ENCODE results near the gene FBXO38.

FBXO38 gene

DNA sequence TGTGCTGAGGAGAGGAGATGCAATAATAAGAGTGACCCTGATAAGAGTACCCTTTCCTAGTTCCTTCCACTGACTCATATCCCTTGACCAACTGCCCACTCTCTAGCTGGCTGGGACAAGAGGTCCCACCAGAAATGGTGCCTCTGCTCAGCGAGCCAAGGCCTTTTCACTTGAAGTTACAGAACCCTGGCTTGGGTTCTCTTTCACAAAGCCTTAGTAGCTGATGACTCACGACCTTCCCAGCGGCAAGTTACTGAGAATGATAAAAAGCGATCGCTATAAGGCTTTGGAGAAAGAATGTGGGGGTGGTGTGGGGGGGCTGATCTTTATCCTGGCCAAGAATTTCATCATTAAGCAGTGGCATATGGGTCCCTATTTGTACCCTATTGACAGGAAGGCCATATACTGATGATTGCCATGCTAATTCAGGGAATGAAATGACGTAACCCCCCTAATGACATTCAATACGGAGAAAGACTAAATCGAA, 90.3 kb downstream of the FBXO38 start:
- DNase-seq (ENCODE audit: low read depth), result no peak

DNA sequence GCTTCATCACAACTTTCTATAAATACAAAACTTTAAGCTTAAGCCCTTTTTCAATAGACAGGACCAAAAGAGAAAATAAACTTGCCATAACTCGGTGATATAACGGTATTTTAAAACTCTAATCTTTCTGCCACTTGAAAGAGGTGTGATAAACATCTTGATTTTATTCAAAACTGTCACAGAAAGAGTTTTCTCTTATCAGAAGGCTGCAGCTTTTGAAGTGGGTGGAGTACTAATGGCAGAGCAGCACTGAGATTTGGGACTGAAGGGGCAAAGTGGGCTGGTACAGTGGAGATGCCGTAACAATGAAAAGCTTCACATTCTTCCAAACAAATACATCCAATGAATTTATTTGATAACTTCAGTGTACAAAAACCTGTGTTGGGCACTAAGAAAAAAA, 92.5 kb downstream of the FBXO38 start:
- no peak for DNase-seq (ENCODE audit: low read depth)

DNA sequence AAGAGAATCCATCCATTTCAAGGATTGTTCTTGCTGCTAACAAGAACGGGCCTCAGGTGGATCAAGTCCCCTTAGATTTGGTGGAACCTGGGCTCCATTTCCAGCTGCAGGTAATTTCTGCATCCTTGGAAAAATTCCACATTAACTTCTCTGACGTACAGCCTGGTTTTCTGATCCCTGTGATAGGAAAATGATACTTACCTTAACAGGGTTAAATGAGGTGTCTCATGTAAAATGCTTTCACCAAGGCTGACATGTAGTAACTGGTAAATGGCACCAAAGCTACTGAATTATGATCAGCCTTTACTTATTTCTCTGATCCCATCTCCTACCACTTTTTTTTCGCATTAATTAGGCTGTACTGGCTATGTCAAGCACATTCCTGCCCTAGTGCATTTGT, 93.7 kb downstream of the FBXO38 start:
- no peak for DNase-seq (ENCODE audit: low read depth)

DNA sequence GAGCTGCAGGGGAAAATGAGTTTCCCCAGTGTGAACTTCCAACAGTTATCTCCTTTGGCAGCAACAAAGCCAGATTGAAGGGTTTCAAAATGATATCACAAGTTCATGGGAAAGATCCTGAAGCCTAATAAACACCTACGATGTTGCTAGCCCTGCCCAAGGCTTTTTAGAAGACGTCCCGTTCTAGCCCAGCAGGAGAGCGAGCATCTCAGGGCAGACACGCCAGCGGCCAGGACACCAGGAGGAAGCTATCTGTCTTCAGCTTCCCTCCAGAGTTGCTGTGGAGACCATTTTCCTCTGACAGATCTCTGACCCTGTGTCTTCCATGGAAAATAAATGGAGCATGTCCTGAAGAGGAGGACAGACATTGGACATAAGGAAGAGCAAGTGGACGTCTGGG, 98.4 kb downstream of the FBXO38 start:
- DNase-seq (ENCODE audit: low read depth), result no peak

DNA sequence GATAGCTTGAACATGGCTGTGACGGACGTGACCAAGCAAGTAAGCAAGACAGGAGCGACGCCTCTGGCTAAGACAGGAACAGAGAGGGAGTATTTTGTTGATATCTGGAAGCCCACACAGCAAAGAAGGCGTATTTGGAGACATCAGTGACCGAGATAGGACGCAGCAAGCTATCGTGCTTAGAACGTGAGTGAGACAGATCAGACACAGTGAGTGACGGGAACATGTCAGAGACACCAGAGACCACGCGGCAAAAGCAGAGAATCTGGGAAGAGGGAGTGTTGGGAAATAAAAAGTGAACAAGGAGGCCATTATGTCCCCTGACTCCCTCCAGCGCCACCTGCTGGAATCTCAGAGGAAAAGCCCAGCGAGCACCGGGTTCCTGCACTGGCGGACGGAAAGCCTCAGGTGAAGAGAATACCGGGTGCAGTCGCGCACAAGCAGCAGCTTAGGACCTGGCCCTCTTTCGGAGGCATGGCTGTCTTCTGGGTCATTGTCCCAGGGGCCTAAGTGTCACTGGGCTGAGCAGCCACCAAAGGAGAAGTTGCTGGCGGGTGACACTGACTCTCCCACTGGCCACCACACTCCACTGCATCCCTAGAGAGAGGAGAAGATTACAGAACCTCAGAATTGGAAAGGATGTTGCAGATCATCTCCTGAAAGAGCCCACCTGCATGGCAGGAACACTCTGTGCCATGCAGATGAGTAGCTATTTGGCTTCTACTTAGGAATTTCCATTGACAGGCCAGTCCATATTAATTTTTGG, 99.1 kb downstream of the FBXO38 start:
- peak; percentile 8 for DNase-seq (ENCODE audit: low read depth)

DNA sequence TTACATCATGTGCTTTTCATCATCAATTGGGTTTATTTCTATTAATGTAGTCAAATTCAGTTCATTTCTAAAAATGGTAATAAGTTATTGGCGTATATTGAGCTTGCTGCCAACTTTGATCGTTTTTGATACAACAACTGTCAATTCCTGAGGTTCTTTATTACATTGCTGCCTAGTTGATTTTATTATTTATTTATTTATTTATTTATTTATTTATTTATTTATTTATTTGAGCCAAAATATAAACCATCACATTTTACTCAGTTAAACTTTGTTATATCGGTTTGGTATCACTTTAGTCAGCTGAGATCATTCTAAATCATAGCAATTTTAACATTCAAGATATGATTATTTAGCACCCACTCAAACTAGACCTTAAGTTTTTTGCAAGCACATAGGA, 100.0 kb downstream of the FBXO38 start:
- DNase-seq (ENCODE audit: low read depth), result no peak

DNA sequence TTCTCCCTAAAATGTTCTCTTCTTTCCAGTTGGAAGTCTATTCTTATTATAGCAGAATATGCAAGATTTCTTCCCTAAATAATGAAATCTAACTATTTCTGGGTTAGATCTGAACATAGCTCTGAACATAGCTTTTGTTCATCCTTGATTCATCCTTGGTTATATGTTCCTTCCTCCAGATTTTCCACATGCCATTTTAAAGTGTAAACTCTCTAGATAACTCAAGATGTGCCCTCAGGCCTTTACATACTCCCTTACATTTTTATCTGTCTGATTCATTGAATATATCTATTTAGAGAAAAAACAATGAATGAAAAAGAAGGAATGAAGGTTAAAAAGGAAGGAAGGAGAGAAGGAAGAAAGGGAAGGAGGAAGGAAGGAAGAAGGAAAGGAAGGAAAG, 100.9 kb downstream of the FBXO38 start:
- DNase-seq (ENCODE audit: low read depth), result no peak

DNA sequence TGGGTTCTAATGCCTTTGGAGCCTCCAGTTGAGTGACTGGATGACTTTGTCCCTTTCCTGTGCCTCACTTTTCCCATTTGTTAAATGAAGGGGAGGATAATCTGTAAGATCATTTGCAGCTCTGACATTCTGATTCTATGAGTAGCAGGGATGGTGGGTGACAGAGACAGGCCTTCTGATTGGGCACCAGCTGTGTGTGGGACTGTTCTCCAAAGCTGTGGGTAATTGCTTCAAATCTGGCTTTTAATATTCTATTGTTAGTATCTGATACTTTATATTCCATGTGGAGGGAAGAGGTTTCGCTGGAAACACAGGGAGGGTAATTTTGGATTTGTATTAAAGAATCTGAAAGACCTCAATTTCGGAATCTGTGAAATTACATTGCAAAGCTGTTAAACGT, 102.7 kb downstream of the FBXO38 start:
- no peak for DNase-seq (ENCODE audit: low read depth)

DNA sequence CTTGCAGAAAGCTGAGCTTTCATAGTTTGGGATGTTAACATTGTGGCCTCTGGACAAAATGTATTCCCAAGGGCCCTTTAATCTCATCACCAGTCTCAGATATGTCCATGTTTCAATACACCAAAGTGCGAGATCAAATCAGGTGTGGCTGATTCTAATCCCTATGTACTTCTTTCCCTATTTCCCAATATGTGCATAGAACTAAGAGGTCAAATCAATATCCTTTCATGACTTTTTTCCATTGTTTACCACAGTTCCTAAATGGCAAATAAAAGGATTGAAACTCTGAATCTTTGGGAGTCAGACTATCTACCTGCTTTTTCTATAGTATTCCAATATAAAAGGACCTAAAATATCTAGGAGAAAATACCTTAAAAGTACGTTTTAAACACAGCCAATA, 105.0 kb downstream of the FBXO38 start:
- no peak for DNase-seq (ENCODE audit: low read depth)

DNA sequence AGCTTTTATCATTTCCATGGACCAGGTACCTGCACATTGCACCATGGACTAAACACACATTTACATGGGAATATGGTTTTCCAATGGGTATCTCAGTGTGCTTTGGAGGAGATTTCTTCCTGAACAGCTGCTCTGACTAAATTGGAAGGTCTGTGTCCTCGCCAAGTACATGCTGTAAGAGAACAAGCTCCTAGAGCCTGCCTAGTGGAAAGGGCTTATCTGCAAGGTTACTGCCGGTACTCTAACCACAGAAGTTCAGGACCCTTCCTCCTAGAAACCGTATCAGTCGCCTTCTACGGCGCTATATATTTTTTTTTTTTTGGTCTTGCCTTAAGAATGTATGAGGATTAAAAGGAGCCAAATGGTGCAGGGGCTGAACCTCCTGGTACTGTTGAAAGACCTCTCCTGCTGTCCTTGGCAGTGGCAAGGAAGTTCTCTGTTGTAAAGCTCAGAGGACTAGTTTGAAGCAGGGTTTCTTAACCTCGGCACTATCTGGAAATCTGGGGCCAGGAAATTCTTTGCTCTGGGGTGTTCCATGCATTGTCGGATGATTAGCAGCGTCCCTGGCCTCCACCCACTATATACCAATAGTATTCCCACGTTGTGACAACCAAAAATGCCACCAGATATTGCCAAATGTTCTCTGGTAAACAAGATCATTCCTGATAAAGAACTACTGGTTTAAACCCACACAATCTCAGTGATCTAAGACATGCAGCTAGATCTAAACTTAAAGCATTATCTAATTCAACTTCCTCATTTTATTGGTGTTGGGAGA, 107.4 kb downstream of the FBXO38 start:
- DNase-seq (ENCODE audit: low read depth), result no peak

DNA sequence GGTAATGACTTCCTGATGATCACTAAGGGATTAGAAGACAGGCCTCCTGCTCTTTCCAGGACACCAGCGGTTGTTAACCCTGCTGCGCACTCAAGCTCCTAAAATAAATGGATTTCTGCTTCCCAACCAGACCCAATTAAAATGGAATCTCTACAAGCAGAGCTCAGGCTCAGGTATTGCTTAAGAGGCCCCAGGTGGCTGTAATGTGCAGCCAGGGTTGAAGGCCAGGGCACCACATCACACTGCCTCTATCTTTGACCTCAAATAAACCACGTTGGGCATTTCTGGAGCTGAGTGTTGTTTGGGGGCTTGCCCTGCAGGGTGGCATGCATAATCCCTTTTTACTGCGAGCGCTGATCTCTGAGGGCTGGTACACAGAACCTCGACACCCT, 108.0 kb downstream of the FBXO38 start:
- DNase-seq (ENCODE audit: low read depth), result no peak

DNA sequence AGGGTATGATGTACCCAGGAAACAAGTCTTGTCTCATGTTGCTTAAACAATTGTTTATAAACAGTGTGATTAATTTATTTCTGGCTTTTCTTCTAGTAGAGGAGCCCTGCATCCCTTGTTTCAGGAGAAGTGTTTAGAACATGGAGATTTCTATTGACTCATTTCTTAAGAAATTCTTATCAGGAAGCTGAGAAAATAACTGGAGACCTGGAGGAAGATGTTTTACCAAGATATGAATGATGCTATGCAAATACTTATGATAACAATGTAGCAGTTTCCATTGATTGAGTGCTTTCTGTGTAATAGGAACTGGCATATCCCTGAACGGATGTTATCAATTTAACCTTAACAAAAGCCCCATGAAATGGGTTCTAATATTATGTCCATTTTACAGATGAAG, 108.6 kb downstream of the FBXO38 start:
- DNase-seq (ENCODE audit: low read depth), result no peak
